Stimulated activated CD4-positive, alpha-beta T cell treated with anti-CD3 and anti-CD28 coated beads, Interleukin-1b, Interleukin-23, amount 100 ng/mL, for 1 hour (primary cell): Measurements from ENCODE around the gene ZNF98.

ENCODE experiments used
- DNase-seq, 2 donors: peaks; one replicate each; pipeline ENCODE4 v3.0.0-alpha.2; 2020; ENCODE audit warnings: low read depth in 2 of 2

ZNF98 gene

GRCh38 chr19:22422211-22422610 is at the start of gene ZNF98:
TSS of gene ZNF98 (minus strand) at chr19:22422346. CDS start at chr19:22422224, 122 bp downstream.
- no peak for DNase-seq

GRCh38 chr19:22446605-22447004 is 24.5 kb upstream of the ZNF98 start:
- DNase-seq, result no peak

GRCh38 chr19:22438011-22438410 is 15.9 kb upstream of the ZNF98 start:
- DNase-seq, result no peak

DNA sequence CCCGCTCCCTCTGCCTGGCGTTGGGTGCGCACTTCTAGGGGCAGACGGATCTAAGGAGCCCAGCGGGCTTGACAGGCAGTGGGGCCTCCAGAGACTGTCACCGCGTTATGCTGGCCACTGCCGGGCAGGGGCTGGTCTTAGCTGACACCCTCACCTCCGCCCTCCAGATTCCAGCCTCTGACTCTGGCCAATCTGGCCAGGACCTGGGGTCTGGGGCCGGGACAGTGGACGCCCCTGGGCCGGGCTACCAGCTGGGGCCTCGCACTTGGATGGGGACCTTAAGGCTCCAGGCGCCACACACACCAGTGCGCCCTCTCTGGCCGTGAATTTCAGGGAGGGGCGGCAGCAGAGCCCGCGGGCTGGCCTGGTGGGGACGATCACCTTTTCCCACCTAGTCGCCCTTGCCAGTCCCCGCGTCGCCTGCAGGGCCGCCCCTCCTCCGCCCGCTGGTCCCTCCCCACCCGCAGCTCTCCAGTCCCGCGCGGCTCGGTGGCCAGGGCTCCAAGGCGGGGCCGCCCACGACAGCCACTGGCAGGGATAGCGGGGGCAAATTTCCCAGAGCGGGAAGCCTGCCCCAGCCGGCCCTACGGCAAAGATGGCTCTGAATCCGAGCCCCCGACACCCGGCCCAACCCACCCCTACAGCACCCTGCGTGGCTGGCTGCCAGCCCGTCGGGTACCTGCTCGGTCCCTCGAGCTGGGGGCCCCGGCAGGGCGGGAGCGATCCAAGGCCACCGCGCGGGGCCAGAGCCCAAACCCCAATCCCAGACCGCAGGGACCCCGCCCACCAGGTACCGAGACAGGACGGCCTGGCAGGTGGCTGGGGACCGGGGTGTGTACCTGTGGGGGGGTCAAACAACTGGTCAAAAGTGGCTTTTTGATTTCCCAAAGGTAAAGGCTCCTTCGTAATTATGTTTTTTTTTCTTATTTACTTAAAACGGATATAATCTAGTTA is 6.1 kb upstream of the ZNF98 start:
- no peak for DNase-seq

- DNase-seq, result no peak
Observed at GRCh38 chr19:22427547-22427946, 5.4 kb upstream of the ZNF98 start.

- no peak for DNase-seq
Observed at GRCh38 chr19:22426901-22427300, 4.8 kb upstream of the ZNF98 start.

GRCh38 chr19:22421797-22422196 is 349 bp downstream of the ZNF98 start:
- no peak for DNase-seq

DNA sequence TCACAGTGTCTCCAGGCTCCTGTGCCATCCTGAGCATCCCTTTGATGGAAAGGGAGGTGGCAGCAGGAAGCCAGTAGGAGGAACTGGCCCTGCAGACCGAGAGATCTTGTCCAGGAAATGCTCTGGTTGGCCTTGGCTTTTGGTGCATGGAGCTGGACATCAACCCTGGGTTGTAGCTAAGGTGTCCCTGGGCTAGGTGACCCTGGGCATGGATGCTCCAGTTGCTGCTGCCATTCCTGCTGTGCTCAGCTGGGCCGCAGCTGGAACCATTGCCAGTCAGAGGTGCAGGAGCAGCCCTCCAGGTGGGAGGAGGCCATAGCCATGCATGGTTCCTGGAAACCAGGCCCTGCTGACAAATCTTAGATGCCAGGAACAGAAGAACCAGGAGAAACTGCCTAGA is 67.5 kb downstream of the ZNF98 start:
- no peak for DNase-seq
